ENCODE measurements around the gene PDP2. TPM values are rescaled to one million over a fixed set of nuclear protein-coding genes. Genes with fewer than 3 reads are reported as not detected.

Gene PDP2
- total and polyA plus RNA-seq, 9 of the 15 experiments (the other 6 are each of a cell fraction or from before 2014, with no cell fraction given), result 2.5 to 24.3 (median 7.2) TPM

GRCh38 chr16:66844009-66844341, 36.3 kb upstream of the PDP2 start (continued):
- TF ChIP-seq ZBTB40 (IDR thresholded peaks at IDR 0.05), result no peak
- no peak for TF ChIP-seq ZBTB40 (CRISPR knock-in tag; IDR thresholded peaks at IDR 0.05)

All from K562 (cell line).